Measurements from ENCODE around the gene NEK7. TPM values are rescaled to one million over a fixed set of nuclear protein-coding genes. Genes with fewer than 3 reads are reported as not detected.

NEK7 gene
- total and polyA plus RNA-seq, 2 experiments from 2014 or later = 700 to 1,186 TPM

GRCh38 chr1:198143797-198144196 is 13.0 kb upstream of the NEK7 start:
- H3K27ac ChIP-seq = no peak overlapping the region
- WGBS, 2 experiments (ENCODE audit: low coverage in 1 of 2, low lambda C conversion rate in 2 of 2, missing lambda C conversion rate in 2 of 2) = 51 to 56% methylated on average over 3 of the region's 3 CpGs

GRCh38 chr1:198147216-198147615 is 9.6 kb upstream of the NEK7 start:
- DNase-seq = no peak

More at GRCh38 chr1:198143797-198144196, 13.0 kb upstream of the NEK7 start:
- Histone ChIP-seq H3K9me3 (ENCODE audit: low read depth) (no peaks in the 10 kb centered on the region), H3K27me3 (replicated peaks; ENCODE audit: insufficient read depth) (no peaks in the 10 kb centered on the region), H4K20me1 (ENCODE audit: insufficient read depth) (no peaks in the 10 kb centered on the region), H3K36me3 (ENCODE audit: low read depth) (no peaks in the 10 kb centered on the region), H3K9me2 (ENCODE audit: insufficient read depth) (no peaks in the 10 kb centered on the region), H3F3A (ENCODE audit: insufficient read depth) (no peaks in the 10 kb centered on the region), H3K4me2 (ENCODE audit: unreplicated experiment) (no peak overlapping the region), H3K79me2 (ENCODE audit: insufficient read depth) (no peaks in the 10 kb centered on the region), H3K9ac (no peak overlapping the region), H3K4me1 (ENCODE audit: insufficient read depth) (no peaks in the 10 kb centered on the region), H2AFZ (peak overlapping the region; percentile 64), H3K4me3 (no peak overlapping the region)
- in situ Hi-C loops (cut with MboI) = no loop called here
- TF ChIP-seq EZH2 (IDR thresholded peaks at IDR 0.05; ENCODE audit: insufficient read depth, poor library complexity, severe bottlenecking) (no peak), EZH2phosphoT487 (IDR thresholded peaks at IDR 0.05; ENCODE audit: insufficient read depth, low read depth) (no peak)
- no peak for DNase-seq

GRCh38 chr1:198150369-198150768 is 6.4 kb upstream of the NEK7 start:
- no peak overlapping the region for H3K9ac ChIP-seq
- H2AFZ ChIP-seq = no peak overlapping the region
- no peaks in the 10 kb centered on the region for H3K9me2 ChIP-seq (ENCODE audit: insufficient read depth)
- H3K4me2 ChIP-seq (ENCODE audit: unreplicated experiment) = no peak overlapping the region
- peaks cover 27% of the 10 kb centered on the region for H3F3A ChIP-seq (ENCODE audit: insufficient read depth)
- no peaks in the 10 kb centered on the region for H3K79me2 ChIP-seq (ENCODE audit: insufficient read depth)
- H3K27ac ChIP-seq = no peak overlapping the region
- no peak for DNase-seq
- H4K20me1 ChIP-seq (ENCODE audit: insufficient read depth) = no peaks in the 10 kb centered on the region
- WGBS, 2 experiments (ENCODE audit: low coverage in 1 of 2, low lambda C conversion rate in 2 of 2, missing lambda C conversion rate in 2 of 2) = 48 to 54% methylated on average over 1 of the region's 1 CpG
- H3K36me3 ChIP-seq (ENCODE audit: low read depth) = no peaks in the 10 kb centered on the region
- no peak overlapping the region for H3K4me3 ChIP-seq
- H3K4me1 ChIP-seq (ENCODE audit: insufficient read depth) = peaks cover 30% of the 10 kb centered on the region
- H3K27me3 ChIP-seq (replicated peaks; ENCODE audit: insufficient read depth) = no peaks in the 10 kb centered on the region
- TF ChIP-seq EZH2 (IDR thresholded peaks at IDR 0.05; ENCODE audit: insufficient read depth, poor library complexity, severe bottlenecking) (no peak), EZH2phosphoT487 (IDR thresholded peaks at IDR 0.05; ENCODE audit: insufficient read depth, low read depth) (no peak)
- in situ Hi-C loops (cut with MboI) = loop anchor here (10.0 to 25.0 kb wide), 2 partner anchors 66 to 537 kb away; no protein-coding TSS in a partner anchor
- H3K9me3 ChIP-seq (ENCODE audit: low read depth) = no peaks in the 10 kb centered on the region

More at GRCh38 chr1:198147216-198147615, 9.6 kb upstream of the NEK7 start:
- Histone ChIP-seq H3K9me2 (ENCODE audit: insufficient read depth) (no peaks in the 10 kb centered on the region), H3K4me2 (ENCODE audit: unreplicated experiment) (no peak overlapping the region), H3K9ac (no peak overlapping the region), H3K79me2 (ENCODE audit: insufficient read depth) (no peaks in the 10 kb centered on the region), H3K27me3 (replicated peaks; ENCODE audit: insufficient read depth) (no peaks in the 10 kb centered on the region), H3K9me3 (ENCODE audit: low read depth) (no peaks in the 10 kb centered on the region), H3K27ac (no peak overlapping the region), H2AFZ (peak overlapping the region; percentile 57), H4K20me1 (ENCODE audit: insufficient read depth) (no peaks in the 10 kb centered on the region), H3K4me1 (ENCODE audit: insufficient read depth) (peaks cover 8% of the 10 kb centered on the region), H3K36me3 (ENCODE audit: low read depth) (no peaks in the 10 kb centered on the region), H3F3A (ENCODE audit: insufficient read depth) (no peaks in the 10 kb centered on the region), H3K4me3 (no peak overlapping the region)
- in situ Hi-C loops (cut with MboI) = no loop called here
- TF ChIP-seq EZH2 (IDR thresholded peaks at IDR 0.05; ENCODE audit: insufficient read depth, poor library complexity, severe bottlenecking) (no peak), EZH2phosphoT487 (IDR thresholded peaks at IDR 0.05; ENCODE audit: insufficient read depth, low read depth) (no peak)
- WGBS, 2 experiments (ENCODE audit: low coverage in 1 of 2, low lambda C conversion rate in 2 of 2, missing lambda C conversion rate in 2 of 2) = 55 to 57% methylated on average over 2 of the region's 2 CpGs

DNA sequence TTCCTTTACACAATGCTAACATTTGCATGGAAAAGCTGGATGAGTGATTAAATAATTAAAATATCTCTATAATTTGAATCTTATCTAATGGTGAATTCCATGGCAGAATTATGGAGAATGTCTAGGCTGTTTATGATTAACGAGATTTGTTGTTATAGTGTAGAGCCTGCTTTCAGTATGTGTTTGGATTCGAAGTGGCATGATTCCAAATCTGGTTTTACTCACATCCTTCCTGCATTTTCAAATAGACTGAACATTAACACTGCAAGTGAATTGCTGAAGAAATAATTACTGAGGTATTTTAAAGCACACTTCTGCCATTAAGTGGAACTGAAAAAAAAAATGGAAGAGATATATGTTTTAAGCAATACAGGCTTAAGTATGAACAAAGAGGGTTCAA is 5.1 kb upstream of the NEK7 start:
- in situ Hi-C loops (cut with MboI) = loop anchor here (10.0 to 25.0 kb wide), 2 partner anchors 67 to 536 kb away; no protein-coding TSS in a partner anchor
- Histone ChIP-seq H3K27me3 (replicated peaks; ENCODE audit: insufficient read depth) (no peaks in the 10 kb centered on the region), H3K36me3 (ENCODE audit: low read depth) (no peaks in the 10 kb centered on the region), H4K20me1 (ENCODE audit: insufficient read depth) (no peaks in the 10 kb centered on the region), H3K9ac (no peak overlapping the region), H3K4me3 (no peak overlapping the region), H3K9me2 (ENCODE audit: insufficient read depth) (no peaks in the 10 kb centered on the region), H3F3A (ENCODE audit: insufficient read depth) (peaks cover 33% of the 10 kb centered on the region), H3K4me2 (ENCODE audit: unreplicated experiment) (no peak overlapping the region), H3K9me3 (ENCODE audit: low read depth) (no peaks in the 10 kb centered on the region), H2AFZ (no peak overlapping the region), H3K27ac (no peak overlapping the region), H3K4me1 (ENCODE audit: insufficient read depth) (peaks cover 36% of the 10 kb centered on the region), H3K79me2 (ENCODE audit: insufficient read depth) (peaks cover 6% of the 10 kb centered on the region; the same call in 1 of the 2 replicates)
- WGBS, 2 experiments (ENCODE audit: low coverage in 1 of 2, low lambda C conversion rate in 2 of 2, missing lambda C conversion rate in 2 of 2) = 48 to 49% methylated on average over 2 of the region's 2 CpGs
- DNase-seq = no peak
- no peak for TF ChIP-seq EZH2 (IDR thresholded peaks at IDR 0.05; ENCODE audit: insufficient read depth, poor library complexity, severe bottlenecking)
- TF ChIP-seq EZH2phosphoT487 (IDR thresholded peaks at IDR 0.05; ENCODE audit: insufficient read depth, low read depth) = no peak

- no peaks in the 10 kb centered on the region for H3K27me3 ChIP-seq (replicated peaks; ENCODE audit: insufficient read depth)
- H3K9me2 ChIP-seq (ENCODE audit: insufficient read depth) = no peaks in the 10 kb centered on the region
- no peak for TF ChIP-seq EZH2 (IDR thresholded peaks at IDR 0.05; ENCODE audit: insufficient read depth, poor library complexity, severe bottlenecking)
- no peak for TF ChIP-seq EZH2phosphoT487 (IDR thresholded peaks at IDR 0.05; ENCODE audit: insufficient read depth, low read depth)
- H3K36me3 ChIP-seq (ENCODE audit: low read depth) = no peaks in the 10 kb centered on the region
- H3K79me2 ChIP-seq (ENCODE audit: insufficient read depth) = peaks cover 17% of the 10 kb centered on the region
- H3K4me2 ChIP-seq (ENCODE audit: unreplicated experiment) = peak overlapping the region; percentile 42
- no peak overlapping the region for H3K9ac ChIP-seq
- DNase-seq = peak; percentile 87
- H3K4me1 ChIP-seq (ENCODE audit: insufficient read depth) = peaks cover 36% of the 10 kb centered on the region
- in situ Hi-C loops (cut with MboI) = loop anchor here (10.0 to 25.0 kb wide), 2 partner anchors 68 to 534 kb away; no protein-coding TSS in a partner anchor
- H3K27ac ChIP-seq = no peak overlapping the region
- no peak overlapping the region for H3K4me3 ChIP-seq
- H3K9me3 ChIP-seq (ENCODE audit: low read depth) = no peaks in the 10 kb centered on the region
- peaks cover 39% of the 10 kb centered on the region for H3F3A ChIP-seq (ENCODE audit: insufficient read depth)
- no peak overlapping the region for H2AFZ ChIP-seq
- no peaks in the 10 kb centered on the region for H4K20me1 ChIP-seq (ENCODE audit: insufficient read depth)
These were observed 3.7 kb upstream of the NEK7 start for GRCh38 chr1:198153103-198153502.

Data from GM23248 (cell line).